OCI-LY3 (cell line): ENCODE results near the gene DYNC2LI1.

Source experiments
- H2AFZ ChIP-seq: fragments of 200-600, 300-600 bp; shearing (Covaris generic); 2 replicates; pipeline ENCODE4 v1.6.0; 2014; ENCODE audit warnings: antibody characterized with exemption, low read depth, low read length
- H3K27ac ChIP-seq: fragments of 200-600, 300-600 bp; sonication (generic); 2 replicates; pipeline ENCODE4 v1.5.1; 2014; ENCODE audit warnings: mild to moderate bottlenecking, low read length, moderate library complexity, mixed read lengths
- H3K27me3 ChIP-seq: fragments of 200-600, 300-600 bp; sonication (generic); 2 replicates; pipeline ENCODE4 v1.6.1; 2014; ENCODE audit warnings: low read depth, low read length, mixed read lengths
- H3K36me3 ChIP-seq: fragments of 200-600, 300-600 bp; sonication (generic); replicated peaks from 2 replicates; pipeline ENCODE3; 2014; ENCODE audit warnings: low read depth, low read length, mixed read lengths
- H3K4me1 ChIP-seq: fragments of 300-600, 200-600 bp; sonication (generic); 2 replicates; pipeline ENCODE4 v1.6.1; 2014; ENCODE audit warnings: low read length, mixed read lengths
- H3K4me2 ChIP-seq: fragments of 200-600, 300-600 bp; sonication (generic); 2 replicates; pipeline ENCODE4 v1.6.1; 2014; ENCODE audit warnings: low read length, mixed read lengths
- H3K4me3 ChIP-seq: fragments of 300-600, 200-600 bp; sonication (generic); 2 replicates; pipeline ENCODE4 v1.5.1; 2014; ENCODE audit warnings: antibody characterized with exemption, mild to moderate bottlenecking, low read length, moderate library complexity
- H3K79me2 ChIP-seq: fragments of 300-600, 200-600 bp; shearing (Covaris generic); 2 replicates; pipeline ENCODE4 v1.6.1; 2014; ENCODE audit warnings: mild to moderate bottlenecking, low read length, mixed read lengths
- H3K9ac ChIP-seq: fragments of 300-600, 200-600 bp; shearing (Covaris generic); 2 replicates; pipeline ENCODE4 v1.6.0; 2014; ENCODE audit warnings: mild to moderate bottlenecking, low read length, moderate library complexity
- H3K9me3 ChIP-seq: fragments of 200-600, 300-600 bp; shearing (Covaris generic); 2 replicates; pipeline ENCODE4 v1.6.1; 2014; ENCODE audit warnings: low read length, mixed read lengths; ENCODE audit not compliant: insufficient read depth
- H4K20me1 ChIP-seq: fragments of 200-600, 300-600 bp; sonication (generic); 2 replicates; pipeline ENCODE4 v1.6.1; 2016; ENCODE audit warnings: low read length, mixed read lengths; ENCODE audit not compliant: insufficient read depth
- CTCF ChIP-seq: fragments of 200-600, 300-600 bp; sonication (generic); IDR thresholded peaks from 2 replicates; pipeline ENCODE4 v1.5.1; 2014; ENCODE audit warnings: antibody characterized with exemption, low read length, low read depth
- EZH2phosphoT487 ChIP-seq: fragments of 200-600 bp; shearing (Covaris generic); IDR thresholded peaks from 2 replicates; pipeline ENCODE4 v1.6.1; 2018; ENCODE audit warnings: antibody characterized with exemption, mixed run types, low read depth

Gene DYNC2LI1

GRCh38 chr2:43845181-43845580 lies 71.3 kb downstream of the DYNC2LI1 start:
- H3K79me2 ChIP-seq: no peaks in the 10 kb centered on the region
- no peak overlapping the region for H3K4me3 ChIP-seq
- TF ChIP-seq EZH2phosphoT487 (no peak), CTCF (no peak)
- H3K36me3 ChIP-seq: no peaks in the 10 kb centered on the region
- H4K20me1 ChIP-seq: no peaks in the 10 kb centered on the region
- H3K4me1 ChIP-seq: no peaks in the 10 kb centered on the region
- no peak overlapping the region for H3K9ac ChIP-seq
- no peaks in the 10 kb centered on the region for H3K9me3 ChIP-seq
- H3K27me3 ChIP-seq: no peaks in the 10 kb centered on the region
- H3K27ac ChIP-seq: no peak overlapping the region
- no peak overlapping the region for H3K4me2 ChIP-seq
- H2AFZ ChIP-seq: no peak overlapping the region

GRCh38 chr2:43846140-43846793 lies 72.4 kb downstream of the DYNC2LI1 start:
- Histone ChIP-seq H3K27ac (no peak overlapping the region), H3K27me3 (no peaks in the 10 kb centered on the region), H3K36me3 (no peaks in the 10 kb centered on the region), H3K9ac (no peak overlapping the region), H3K4me1 (no peaks in the 10 kb centered on the region), H3K9me3 (no peaks in the 10 kb centered on the region), H3K79me2 (no peaks in the 10 kb centered on the region), H4K20me1 (no peaks in the 10 kb centered on the region), H3K4me2 (no peak overlapping the region), H2AFZ (no peak overlapping the region), H3K4me3 (no peak overlapping the region)
- TF ChIP-seq CTCF (no peak), EZH2phosphoT487 (no peak)

- H3K36me3 ChIP-seq: no peaks in the 10 kb centered on the region
- H3K27ac ChIP-seq: no peak overlapping the region
- no peaks in the 10 kb centered on the region for H3K9me3 ChIP-seq
- H2AFZ ChIP-seq: no peak overlapping the region
- no peak for TF ChIP-seq CTCF
- TF ChIP-seq EZH2phosphoT487: no peak
- no peak overlapping the region for H3K4me3 ChIP-seq
- no peaks in the 10 kb centered on the region for H3K4me1 ChIP-seq
- no peak overlapping the region for H3K9ac ChIP-seq
- no peaks in the 10 kb centered on the region for H3K27me3 ChIP-seq
- no peak overlapping the region for H3K4me2 ChIP-seq
- H3K79me2 ChIP-seq: no peaks in the 10 kb centered on the region
- H4K20me1 ChIP-seq: no peaks in the 10 kb centered on the region
Observed at GRCh38 chr2:43848214-43848613, 74.4 kb downstream of the DYNC2LI1 start.

GRCh38 chr2:43851011-43851980 lies 77.5 kb downstream of the DYNC2LI1 start:
- no peaks in the 10 kb centered on the region for H3K4me1 ChIP-seq
- H3K4me2 ChIP-seq: no peak overlapping the region
- H3K27ac ChIP-seq: no peak overlapping the region
- no peak overlapping the region for H3K4me3 ChIP-seq
- H3K36me3 ChIP-seq: no peaks in the 10 kb centered on the region
- no peak overlapping the region for H3K9ac ChIP-seq
- H4K20me1 ChIP-seq: no peaks in the 10 kb centered on the region
- H3K9me3 ChIP-seq: no peaks in the 10 kb centered on the region
- TF ChIP-seq CTCF (no peak), EZH2phosphoT487 (no peak)
- no peaks in the 10 kb centered on the region for H3K79me2 ChIP-seq
- H3K27me3 ChIP-seq: peaks cover 15% of the 10 kb centered on the region
- no peak overlapping the region for H2AFZ ChIP-seq
